SU-DHL-6 (cell line): ENCODE results near the gene MLXIPL.

ENCODE experiments used
- H2AFZ ChIP-seq: fragments of 200-600 bp; sonication (generic); 2 replicates; pipeline ENCODE4 v1.6.1; 2014; ENCODE audit warnings: low read depth, mild to moderate bottlenecking, moderate library complexity, mixed read lengths, antibody characterized with exemption, low read length; ENCODE audit not compliant: severe bottlenecking
- H3F3A ChIP-seq: fragments of 200-600 bp; shearing (Covaris generic); 2 replicates; pipeline ENCODE4 v1.6.0; 2016; ENCODE audit warnings: antibody characterized with exemption, mild to moderate bottlenecking; ENCODE audit not compliant: insufficient read depth
- H3K27ac ChIP-seq: fragments of 200-600 bp; sonication (generic); 2 replicates; pipeline ENCODE4 v1.5.1; 2016; ENCODE audit warnings: low read depth, mild to moderate bottlenecking, low read length, moderate library complexity, mixed read lengths
- H3K27me3 ChIP-seq: fragments of 200-600 bp; sonication (generic), shearing (Covaris generic); 2 replicates; pipeline ENCODE4 v1.6.0; 2014; ENCODE audit warnings: mild to moderate bottlenecking, low read length
- H3K36me3 ChIP-seq: fragments of 200-600 bp; sonication (generic); 2 replicates; pipeline ENCODE4 v1.6.1; 2014; ENCODE audit warnings: mild to moderate bottlenecking, low read length, mixed read lengths
- H3K4me2 ChIP-seq: fragments of 300-600, 200-600 bp; shearing (Covaris generic), sonication (generic); 2 replicates; pipeline ENCODE4 v1.6.0; 2014; ENCODE audit warnings: low read length, low read depth, mild to moderate bottlenecking; ENCODE audit not compliant: poor library complexity, severe bottlenecking
- H3K4me3 ChIP-seq: fragments of 200-600 bp; sonication (generic); 2 replicates; pipeline ENCODE4 v1.5.1; 2014; ENCODE audit warnings: antibody characterized with exemption, low read length, mild to moderate bottlenecking, mixed read lengths; ENCODE audit not compliant: insufficient read depth, poor library complexity, severe bottlenecking
- H3K79me2 ChIP-seq: fragments of 200-600 bp; sonication (generic); 2 replicates; pipeline ENCODE4 v1.6.1; 2014; ENCODE audit warnings: mild to moderate bottlenecking, low read length, moderate library complexity; ENCODE audit not compliant: insufficient read depth
- H3K9ac ChIP-seq: fragments of 200-600 bp; sonication (generic); 2 replicates; pipeline ENCODE4 v1.7.0; 2014; ENCODE audit warnings: mild to moderate bottlenecking, low read length
- H3K9me2 ChIP-seq: fragments of 200-600 bp; sonication (generic); replicated peaks from 2 replicates; pipeline ENCODE4 v1.6.1; 2014; ENCODE audit warnings: low read length; ENCODE audit not compliant: insufficient read depth
- H3K9me3 ChIP-seq: fragments of 200-600 bp; sonication (generic); 2 replicates; pipeline ENCODE4 v1.6.1; 2014; ENCODE audit warnings: low read length, mixed read lengths; ENCODE audit not compliant: insufficient read depth
- H4K20me1 ChIP-seq: fragments of 200-600 bp; sonication (generic); 2 replicates; pipeline ENCODE4 v1.6.1; 2014; ENCODE audit warnings: low read depth, mild to moderate bottlenecking, antibody characterized with exemption, low read length, moderate library complexity, mixed read lengths
- EZH2phosphoT487 ChIP-seq: fragments of 200-600 bp; sonication (generic), shearing (Covaris generic); conservative IDR thresholded peaks from 2 replicates; pipeline ENCODE4 v1.6.1; 2018; ENCODE audit warnings: mild to moderate bottlenecking, antibody characterized with exemption, low read length, moderate library complexity, mixed read lengths
- TF ChIP-seq, protein P1 (sequence below): fragments of 200-600 bp; sonication (generic); IDR thresholded peaks from one replicate; pipeline ENCODE4 v1.5.1; 2017; ENCODE audit warnings: antibody characterized with exemption, mild to moderate bottlenecking, low read length, moderate library complexity; ENCODE audit not compliant: insufficient read depth, poor library complexity, severe bottlenecking

The MLXIPL gene

DNA sequence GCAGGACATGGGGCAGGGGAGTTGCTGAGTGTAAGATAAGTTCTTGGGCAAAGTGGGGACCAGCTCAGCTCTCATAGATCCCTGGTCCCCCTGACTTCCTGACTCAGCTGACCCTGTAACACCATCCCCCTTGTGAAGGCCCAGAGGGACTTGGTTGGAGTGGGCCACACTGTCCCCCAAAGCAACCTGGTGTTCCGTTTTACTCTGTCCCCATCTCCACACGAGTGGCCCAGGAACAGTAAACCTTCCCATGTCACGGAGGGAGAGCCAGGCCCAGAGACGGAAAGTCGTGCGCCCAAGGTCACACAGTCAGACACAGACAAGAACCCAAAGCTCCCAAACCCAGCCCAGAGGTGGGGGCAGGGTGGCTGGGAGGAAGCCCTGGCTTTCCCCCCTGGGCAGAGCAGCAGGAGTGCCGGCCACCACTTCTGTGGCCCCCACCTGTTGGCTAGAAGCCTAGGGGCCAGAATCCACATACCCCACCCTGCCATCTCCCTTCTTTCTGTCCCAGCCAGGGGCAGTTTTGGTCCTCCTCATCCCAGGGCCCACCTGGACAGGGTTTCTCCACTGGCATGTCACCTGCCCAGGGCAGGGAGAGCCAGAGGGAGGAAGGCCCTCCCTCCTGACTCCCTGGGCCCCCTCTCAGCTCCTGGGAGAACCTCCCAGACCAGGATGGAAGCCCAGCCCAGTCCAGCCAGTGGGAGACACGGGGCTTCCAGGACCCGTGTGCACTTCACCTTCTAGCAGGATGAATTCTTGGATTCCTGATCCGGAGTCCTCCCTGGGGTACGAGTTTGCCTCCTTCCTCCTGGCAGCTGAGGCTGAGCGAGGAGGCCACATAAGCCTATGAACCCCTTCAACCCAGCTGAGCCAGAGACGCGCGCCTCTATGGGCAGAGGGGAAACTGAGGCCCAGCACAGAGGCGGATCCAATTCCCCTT is 22.7 kb upstream of the MLXIPL start:
- Histone ChIP-seq H3K9me2 (no peaks in the 10 kb centered on the region), H3F3A (no peaks in the 10 kb centered on the region), H3K4me2 (peak overlapping the region; percentile 62), H3K27me3 (no peaks in the 10 kb centered on the region), H2AFZ (no peak overlapping the region), H3K36me3 (no peaks in the 10 kb centered on the region), H3K4me3 (no peak overlapping the region), H3K9me3 (no peaks in the 10 kb centered on the region), H3K79me2 (no peaks in the 10 kb centered on the region), H4K20me1 (no peaks in the 10 kb centered on the region), H3K9ac (no peak overlapping the region), H3K27ac (no peak overlapping the region)
- TF ChIP-seq, protein P1, sequence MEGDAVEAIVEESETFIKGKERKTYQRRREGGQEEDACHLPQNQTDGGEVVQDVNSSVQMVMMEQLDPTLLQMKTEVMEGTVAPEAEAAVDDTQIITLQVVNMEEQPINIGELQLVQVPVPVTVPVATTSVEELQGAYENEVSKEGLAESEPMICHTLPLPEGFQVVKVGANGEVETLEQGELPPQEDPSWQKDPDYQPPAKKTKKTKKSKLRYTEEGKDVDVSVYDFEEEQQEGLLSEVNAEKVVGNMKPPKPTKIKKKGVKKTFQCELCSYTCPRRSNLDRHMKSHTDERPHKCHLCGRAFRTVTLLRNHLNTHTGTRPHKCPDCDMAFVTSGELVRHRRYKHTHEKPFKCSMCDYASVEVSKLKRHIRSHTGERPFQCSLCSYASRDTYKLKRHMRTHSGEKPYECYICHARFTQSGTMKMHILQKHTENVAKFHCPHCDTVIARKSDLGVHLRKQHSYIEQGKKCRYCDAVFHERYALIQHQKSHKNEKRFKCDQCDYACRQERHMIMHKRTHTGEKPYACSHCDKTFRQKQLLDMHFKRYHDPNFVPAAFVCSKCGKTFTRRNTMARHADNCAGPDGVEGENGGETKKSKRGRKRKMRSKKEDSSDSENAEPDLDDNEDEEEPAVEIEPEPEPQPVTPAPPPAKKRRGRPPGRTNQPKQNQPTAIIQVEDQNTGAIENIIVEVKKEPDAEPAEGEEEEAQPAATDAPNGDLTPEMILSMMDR: no peak
- TF ChIP-seq EZH2phosphoT487: no peak

DNA sequence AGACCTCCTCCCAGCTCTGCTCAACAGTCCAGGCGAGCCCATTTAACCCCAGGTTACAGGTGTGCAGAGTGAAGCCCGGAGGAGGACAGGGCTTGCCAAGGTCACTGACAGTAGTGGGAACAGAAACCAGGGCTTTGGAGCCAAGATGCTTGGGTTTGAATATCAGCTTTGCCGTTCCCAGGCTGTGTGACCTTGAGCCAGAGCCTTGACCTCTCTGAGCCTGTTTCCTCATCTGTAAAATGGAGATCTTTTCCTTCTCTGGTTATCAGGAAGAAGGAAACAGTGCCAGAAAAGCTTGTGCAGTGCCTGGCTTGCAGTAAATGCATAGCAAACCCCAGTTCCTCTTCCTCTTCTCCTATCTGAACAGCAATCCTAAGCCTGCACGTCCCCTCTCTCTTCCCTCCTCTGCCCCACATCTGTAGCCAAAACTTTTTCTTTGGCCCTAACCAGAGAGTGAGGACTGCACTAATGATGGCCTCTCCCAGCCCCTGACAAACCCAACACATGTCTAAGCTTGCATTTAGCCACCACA is 21.4 kb upstream of the MLXIPL start:
- H3K27me3 ChIP-seq: no peaks in the 10 kb centered on the region
- H3F3A ChIP-seq: no peaks in the 10 kb centered on the region
- no peak overlapping the region for H2AFZ ChIP-seq
- no peaks in the 10 kb centered on the region for H3K9me2 ChIP-seq
- H3K79me2 ChIP-seq: no peaks in the 10 kb centered on the region
- H3K36me3 ChIP-seq: no peaks in the 10 kb centered on the region
- no peak overlapping the region for H3K9ac ChIP-seq
- H3K27ac ChIP-seq: no peak overlapping the region
- H4K20me1 ChIP-seq: no peaks in the 10 kb centered on the region
- H3K9me3 ChIP-seq: no peaks in the 10 kb centered on the region
- no peak overlapping the region for H3K4me3 ChIP-seq
- no peak overlapping the region for H3K4me2 ChIP-seq
- TF ChIP-seq, protein P1: no peak
- no peak for TF ChIP-seq EZH2phosphoT487

DNA sequence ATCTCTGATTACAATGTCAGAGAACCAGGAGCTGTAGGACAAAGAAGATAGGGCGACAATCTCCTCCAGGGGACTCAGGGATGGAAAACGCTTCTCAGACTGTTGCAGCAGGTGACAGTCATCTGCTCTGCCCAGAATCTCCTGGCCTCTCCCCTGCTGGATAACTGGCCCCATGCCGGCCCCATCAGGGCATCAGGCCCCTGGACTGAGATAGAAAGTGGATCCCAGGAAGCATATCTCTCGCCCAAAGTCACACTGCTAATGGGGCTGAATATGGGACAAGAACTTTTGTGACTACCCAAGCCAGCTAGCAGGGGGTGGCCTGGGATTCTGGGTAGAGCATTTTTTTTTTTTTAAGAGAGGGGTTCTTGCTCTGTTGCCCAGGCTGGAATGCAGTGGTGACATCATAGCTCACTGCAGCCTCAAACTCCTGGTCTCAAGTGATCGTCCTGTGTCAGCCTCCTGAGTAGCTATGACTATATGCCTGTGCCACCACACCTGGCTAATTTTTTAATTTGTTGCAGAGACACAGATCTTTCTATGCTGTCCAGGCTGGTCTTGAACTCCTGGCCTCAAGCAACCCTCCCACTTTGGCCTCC is 20.5 kb upstream of the MLXIPL start:
- Histone ChIP-seq H3F3A (no peaks in the 10 kb centered on the region), H3K9me3 (no peaks in the 10 kb centered on the region), H4K20me1 (no peaks in the 10 kb centered on the region), H3K4me3 (no peak overlapping the region), H3K79me2 (no peaks in the 10 kb centered on the region), H2AFZ (no peak overlapping the region), H3K27me3 (no peaks in the 10 kb centered on the region), H3K36me3 (no peaks in the 10 kb centered on the region), H3K4me2 (no peak overlapping the region), H3K27ac (no peak overlapping the region), H3K9me2 (no peaks in the 10 kb centered on the region), H3K9ac (no peak overlapping the region)
- no peak for TF ChIP-seq EZH2phosphoT487
- TF ChIP-seq, protein P1: no peak
